HG02884 (cell line): ENCODE results near the gene EXTL2.
"Not testable (repeated sequence)": the region's sequence is repeated elsewhere in the genome, so short reads cannot be mapped to it uniquely, and the experiment has no call there.

Experiments
- ATAC-seq: cut with Tn5 transposase; IDR thresholded peaks from one replicate; pipeline ENCODE4 v1.9.1; 2021; ENCODE audit warnings: mild to moderate bottlenecking, moderate library complexity; ENCODE audit not compliant: unreplicated experiment

The EXTL2 gene

GRCh38 chr1:100894603-100895539 lies at the start of gene EXTL2:
EXTL2 (minus strand) TSS chr1:100894842; CDS start chr1:100888757, 6,085 bp downstream.
- peak; percentile 44 for ATAC-seq

- no peak for ATAC-seq
Measured at GRCh38 chr1:100943533-100943932, 48.9 kb upstream of the EXTL2 start.

- ATAC-seq: no peak
Measured at GRCh38 chr1:100942304-100943046, 47.8 kb upstream of the EXTL2 start.

GRCh38 chr1:100941580-100942216 lies 47.1 kb upstream of the EXTL2 start:
- ATAC-seq: no peak

GRCh38 chr1:100941098-100941527 lies 46.5 kb upstream of the EXTL2 start:
- ATAC-seq: peak; percentile 84

- no peak for ATAC-seq
Measured at GRCh38 chr1:100936194-100936967, 41.7 kb upstream of the EXTL2 start.

- ATAC-seq: not testable (repeated sequence)
Measured at GRCh38 chr1:100933555-100933954, 38.9 kb upstream of the EXTL2 start.

- no peak for ATAC-seq
Measured at GRCh38 chr1:100931716-100932115, 37.1 kb upstream of the EXTL2 start.

GRCh38 chr1:100930494-100930893 lies 35.9 kb upstream of the EXTL2 start:
- ATAC-seq: no peak

GRCh38 chr1:100928128-100928527 lies 33.5 kb upstream of the EXTL2 start:
- ATAC-seq: no peak

- peak; percentile 56 for ATAC-seq
Measured at GRCh38 chr1:100927276-100927675, 32.6 kb upstream of the EXTL2 start.

GRCh38 chr1:100926240-100926639 lies 31.6 kb upstream of the EXTL2 start:
- ATAC-seq: no peak

- ATAC-seq: no peak
Measured at GRCh38 chr1:100924991-100925390, 30.3 kb upstream of the EXTL2 start.

GRCh38 chr1:100924212-100924611 lies 29.6 kb upstream of the EXTL2 start:
- no peak for ATAC-seq

GRCh38 chr1:100921110-100921706 lies 26.6 kb upstream of the EXTL2 start:
- ATAC-seq: no peak

- no peak for ATAC-seq
Measured at GRCh38 chr1:100912019-100912418, 17.4 kb upstream of the EXTL2 start.

- ATAC-seq: no peak
Measured at GRCh38 chr1:100909018-100909417, 14.4 kb upstream of the EXTL2 start.

GRCh38 chr1:100907887-100908286 lies 13.2 kb upstream of the EXTL2 start:
- ATAC-seq: no peak

- no peak for ATAC-seq
Measured at GRCh38 chr1:100905181-100905580, 10.5 kb upstream of the EXTL2 start.

- ATAC-seq: no peak
Measured at GRCh38 chr1:100904528-100904927, 9.9 kb upstream of the EXTL2 start.
